ENCODE data around the gene SMIM26.
"Not testable (repeated sequence)": the region's sequence is repeated elsewhere in the genome, so short reads cannot be mapped to it uniquely, and the experiment has no call there.

The SMIM26 gene

GRCh38 chr20:18566892-18567738 lies at the start of gene SMIM26:
TSS of gene SMIM26 (plus strand) at chr20:18567432. CDS start at chr20:18567479, 47 bp downstream.
- DNase-seq = peak; percentile 96

DNA sequence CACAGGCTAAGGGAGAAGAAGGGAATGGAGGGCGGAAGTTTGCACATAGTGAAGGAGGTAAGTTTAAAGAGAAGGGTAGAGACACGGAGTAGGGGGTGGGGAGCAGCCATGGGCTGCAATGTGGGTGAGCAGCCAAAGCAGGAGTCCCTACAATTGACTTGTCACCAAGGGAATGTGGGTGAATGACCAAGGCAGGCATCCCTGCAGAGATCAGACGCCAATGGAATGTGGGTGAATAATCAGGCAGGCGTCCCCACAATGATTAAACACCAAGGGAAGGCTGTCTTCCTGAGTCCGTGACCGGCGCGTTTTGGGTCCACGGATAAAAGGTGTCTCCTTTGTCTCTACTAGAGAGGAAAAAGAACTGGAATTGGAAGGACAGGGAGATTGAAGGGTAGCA lies 45.2 kb upstream of the SMIM26 start:
- DNase-seq = not testable (repeated sequence)

- DNase-seq = no peak
Observed at GRCh38 chr20:18523066-18523465, 44.2 kb upstream of the SMIM26 start.

- no peak for DNase-seq
Observed at GRCh38 chr20:18524646-18525045, 42.6 kb upstream of the SMIM26 start.

- DNase-seq = not testable (repeated sequence)
Observed at GRCh38 chr20:18526761-18527160, 40.5 kb upstream of the SMIM26 start.

- DNase-seq = no peak
Observed at GRCh38 chr20:18527339-18527738, 39.9 kb upstream of the SMIM26 start.

DNA sequence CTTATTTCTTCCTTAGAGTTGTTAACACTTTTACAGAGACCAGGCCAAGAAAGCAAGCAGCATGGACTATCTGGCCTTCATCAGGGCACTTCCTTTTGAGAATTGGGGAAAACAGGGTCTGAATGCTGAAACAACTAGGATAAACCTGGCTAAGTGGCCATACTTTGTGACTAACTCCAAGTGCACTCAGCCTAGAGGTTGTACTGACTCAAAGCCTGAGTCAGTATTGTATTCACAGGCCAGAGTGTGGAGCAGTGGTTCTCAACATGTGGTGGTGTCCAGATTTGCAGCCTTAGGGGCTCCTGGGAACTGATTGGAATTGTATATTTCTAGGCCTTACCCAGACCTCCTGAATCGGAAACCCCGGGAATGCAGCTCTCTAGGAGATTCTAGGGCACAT lies 39.4 kb upstream of the SMIM26 start:
- no peak for DNase-seq

- no peak for DNase-seq
Observed at GRCh38 chr20:18529041-18529440, 38.2 kb upstream of the SMIM26 start.

GRCh38 chr20:18532626-18533025 lies 34.6 kb upstream of the SMIM26 start:
- no peak for DNase-seq

GRCh38 chr20:18533491-18533890 lies 33.7 kb upstream of the SMIM26 start:
- no peak for DNase-seq

DNA sequence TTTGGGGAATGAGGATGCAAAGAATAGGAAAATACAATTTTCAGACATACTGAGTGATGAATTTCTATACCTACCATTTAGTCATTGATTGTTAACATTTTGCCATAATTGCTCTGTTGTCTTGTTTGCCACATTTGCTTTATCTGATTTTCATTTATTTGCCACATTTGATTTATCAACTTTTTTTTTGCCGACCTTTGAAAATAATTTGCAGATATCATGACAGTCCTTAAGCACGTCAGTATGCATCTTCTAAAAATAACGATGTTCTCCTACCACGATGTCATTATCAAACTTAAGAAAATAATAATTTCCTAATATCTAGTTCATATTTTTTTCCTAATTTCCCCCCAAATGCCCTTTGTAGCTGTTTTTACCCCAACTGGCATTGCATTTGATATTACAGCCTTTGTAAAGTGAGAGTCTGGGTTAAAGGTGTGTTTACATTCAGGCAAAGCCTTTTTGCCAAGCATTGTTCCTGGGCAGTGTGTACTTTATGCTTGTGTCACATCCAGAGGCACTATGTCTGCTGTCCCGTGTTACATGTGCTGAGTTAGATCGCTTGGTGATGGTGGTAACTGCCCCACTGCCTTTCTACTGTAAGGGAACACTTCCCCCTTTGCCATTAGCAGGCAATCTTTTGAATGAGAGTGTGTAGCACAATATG lies 33.1 kb upstream of the SMIM26 start:
- no peak for DNase-seq

DNA sequence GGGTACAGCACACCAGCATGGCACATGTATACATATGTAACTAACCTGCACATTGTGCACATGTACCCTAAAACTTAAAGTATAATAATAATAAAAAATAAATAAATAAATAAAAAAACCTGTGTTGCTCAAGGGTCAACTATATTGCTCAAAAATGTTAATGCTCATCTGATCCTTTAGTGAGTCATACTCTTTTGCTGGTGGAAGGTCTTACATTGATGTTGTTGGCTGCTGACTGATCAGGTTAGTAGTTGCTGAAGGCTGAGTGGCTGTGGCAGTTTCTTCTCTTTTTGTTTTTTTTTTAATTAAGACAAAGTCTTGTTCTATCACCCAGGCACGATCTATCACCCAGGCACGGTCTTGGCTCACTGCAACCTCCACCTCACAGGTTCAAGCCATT lies 29.6 kb upstream of the SMIM26 start:
- DNase-seq = no peak

GRCh38 chr20:18541741-18542140 lies 25.5 kb upstream of the SMIM26 start:
- DNase-seq = no peak

- no peak for DNase-seq
Observed at GRCh38 chr20:18543216-18543615, 24.0 kb upstream of the SMIM26 start.

- no peak for DNase-seq
Observed at GRCh38 chr20:18543932-18544331, 23.3 kb upstream of the SMIM26 start.

GRCh38 chr20:18545566-18545965 lies 21.7 kb upstream of the SMIM26 start:
- no peak for DNase-seq

DNA sequence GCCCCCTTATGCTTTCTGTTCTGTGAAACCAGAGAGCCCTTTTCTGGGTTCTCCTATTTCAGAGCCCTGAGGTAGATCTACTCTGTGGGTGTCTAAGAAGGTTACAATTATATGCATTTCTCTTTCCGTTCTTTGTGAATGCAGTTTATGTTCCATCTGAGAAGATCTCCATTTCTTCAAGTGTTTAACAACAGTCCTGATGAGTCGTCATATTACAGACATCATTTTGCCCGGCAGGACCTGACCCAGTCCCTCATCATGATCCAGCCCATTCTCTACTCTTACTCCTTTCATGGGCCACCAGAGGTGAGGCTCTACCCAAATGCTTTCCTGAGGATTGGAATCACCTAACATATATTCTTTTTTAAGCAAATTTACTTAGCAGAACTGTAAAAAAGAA lies 18.8 kb upstream of the SMIM26 start:
- no peak for DNase-seq

DNA sequence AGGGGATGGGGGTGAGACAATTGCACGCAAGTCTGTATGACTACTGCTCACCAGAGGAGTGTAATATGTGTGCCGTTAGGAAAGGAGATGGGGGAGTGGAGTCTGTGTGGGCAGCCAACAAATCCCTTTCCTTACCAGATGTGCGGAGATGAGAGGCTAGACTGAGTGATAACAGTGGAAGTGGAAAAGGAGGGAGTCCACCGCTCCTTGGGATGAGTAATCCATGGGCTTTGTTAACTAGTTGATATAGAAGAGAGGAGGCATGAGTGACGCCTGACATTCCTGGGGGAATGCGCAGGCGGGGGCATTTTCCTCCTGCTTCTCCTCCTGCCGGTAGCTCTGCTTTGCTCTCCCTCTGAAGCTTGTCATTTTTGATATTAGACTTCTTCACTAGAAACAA lies 13.5 kb upstream of the SMIM26 start:
- DNase-seq = no peak

GRCh38 chr20:18567739-18568091 lies 483 bp downstream of the SMIM26 start:
- no peak for DNase-seq

DNA sequence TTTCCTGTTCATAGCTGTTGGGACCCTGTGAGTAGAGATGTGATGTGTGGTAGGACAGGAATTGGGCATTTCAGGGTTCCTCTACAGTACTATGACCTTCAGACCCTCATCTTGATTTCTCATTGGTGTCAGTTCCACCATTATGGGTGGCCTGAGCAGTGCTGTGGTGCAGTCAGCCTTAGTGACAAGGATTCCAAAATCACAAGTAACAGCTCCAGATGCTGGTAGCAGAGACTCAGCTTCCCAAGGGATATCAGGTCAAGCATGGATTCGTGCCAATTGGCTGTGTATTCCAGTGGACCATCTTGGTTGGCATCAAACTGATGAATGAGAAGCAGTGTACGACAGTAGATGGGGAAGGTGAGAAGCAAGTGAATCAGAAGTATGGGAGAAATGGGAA lies 3.8 kb downstream of the SMIM26 start:
- no peak for DNase-seq

DNA sequence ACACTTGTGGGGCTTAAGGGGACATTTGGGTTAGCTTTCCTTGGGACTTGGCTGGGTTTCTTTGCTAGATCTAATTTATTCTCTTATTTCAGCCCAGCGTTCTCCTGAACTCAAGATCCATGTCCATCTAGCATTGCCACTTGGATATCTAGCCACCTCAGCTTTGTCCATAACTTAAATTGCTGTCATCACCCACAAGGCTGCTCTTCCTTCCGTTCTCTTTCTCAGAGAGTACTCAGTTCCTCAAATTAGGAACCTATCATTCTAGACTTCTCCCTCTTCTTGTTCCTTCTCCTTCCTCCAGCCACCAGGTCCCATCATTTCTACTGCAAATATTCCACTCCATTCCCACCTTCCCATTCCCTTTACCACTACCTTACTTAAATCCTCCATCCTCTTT lies 4.3 kb downstream of the SMIM26 start:
- DNase-seq = no peak

DNA sequence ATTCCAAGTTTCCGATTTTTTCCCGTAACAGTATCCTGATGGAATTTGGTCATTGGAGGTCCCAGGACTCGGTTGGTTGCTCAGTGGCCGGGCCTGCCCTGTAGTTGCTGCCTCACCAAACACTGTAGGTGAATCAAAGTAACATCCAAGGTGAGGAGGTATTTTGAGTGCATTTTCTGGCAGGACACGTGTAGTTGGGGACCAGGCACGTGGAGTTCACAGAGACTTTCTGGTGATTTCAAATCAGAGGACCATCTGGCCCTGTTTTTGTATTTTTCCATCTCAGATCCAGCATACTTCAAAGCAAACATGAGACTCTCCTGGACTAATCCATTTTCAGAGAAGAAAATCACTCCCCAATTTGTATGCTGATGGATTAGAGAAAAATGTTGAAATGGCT lies 10.7 kb downstream of the SMIM26 start:
- DNase-seq = no peak

- no peak for DNase-seq
Observed at GRCh38 chr20:18578581-18578980, 11.3 kb downstream of the SMIM26 start.

- DNase-seq = no peak
Observed at GRCh38 chr20:18580012-18580411, 12.8 kb downstream of the SMIM26 start.

- no peak for DNase-seq
Observed at GRCh38 chr20:18585134-18585533, 17.9 kb downstream of the SMIM26 start.

All from activated CD8-positive, alpha-beta memory T cell treated with anti-CD3 and anti-CD28 coated beads, Interleukin-2, amount 50 U/mL, for 48 hours (primary cell).